DMS153 treated with DMSO at 0.1 percent for 48 hours (cell line): ENCODE results near the gene LIMD2.

Experiments used
- DNase-seq: peaks from one replicate; lab custom pipeline; 2025; ENCODE audit not compliant: unreplicated experiment; lab: John Stamatoyannopoulos, UW

LIMD2 gene

GRCh38 chr17:63685041-63685440, 14.9 kb downstream of the LIMD2 start:
- no peak for DNase-seq

- no peak for DNase-seq
Observed at GRCh38 chr17:63682981-63683380, 16.9 kb downstream of the LIMD2 start.

GRCh38 chr17:63682441-63682840, 17.5 kb downstream of the LIMD2 start:
- DNase-seq, result no peak

- no peak for DNase-seq
Observed at GRCh38 chr17:63681530-63681929, 18.4 kb downstream of the LIMD2 start.

GRCh38 chr17:63680700-63681099, 19.2 kb downstream of the LIMD2 start:
- no peak for DNase-seq

GRCh38 chr17:63679214-63679613, 20.7 kb downstream of the LIMD2 start:
- no peak for DNase-seq

- DNase-seq, result no peak
Observed at GRCh38 chr17:63676584-63676983, 23.3 kb downstream of the LIMD2 start.

GRCh38 chr17:63675607-63676546, 24.0 kb downstream of the LIMD2 start:
- peak; percentile 88 for DNase-seq

GRCh38 chr17:63675231-63675606, 24.7 kb downstream of the LIMD2 start:
- DNase-seq, result no peak

- no peak for DNase-seq
Observed at GRCh38 chr17:63672856-63673255, 27.1 kb downstream of the LIMD2 start.

- DNase-seq, result no peak
Observed at GRCh38 chr17:63665527-63666214, 34.3 kb downstream of the LIMD2 start.

- DNase-seq, result no peak
Observed at GRCh38 chr17:63659850-63660249, 40.1 kb downstream of the LIMD2 start.

GRCh38 chr17:63658366-63658765, 41.6 kb downstream of the LIMD2 start:
- no peak for DNase-seq

GRCh38 chr17:63657786-63658185, 42.1 kb downstream of the LIMD2 start:
- no peak for DNase-seq

GRCh38 chr17:63653050-63653449, 46.9 kb downstream of the LIMD2 start:
- no peak for DNase-seq

- no peak for DNase-seq
Observed at GRCh38 chr17:63652106-63652505, 47.8 kb downstream of the LIMD2 start.

GRCh38 chr17:63649813-63650212, 50.1 kb downstream of the LIMD2 start:
- no peak for DNase-seq

- DNase-seq, result no peak
Observed at GRCh38 chr17:63647936-63648335, 52.0 kb downstream of the LIMD2 start.

- DNase-seq, result no peak
Observed at GRCh38 chr17:63647065-63647725, 52.7 kb downstream of the LIMD2 start.

GRCh38 chr17:63646488-63646806, 53.5 kb downstream of the LIMD2 start:
- DNase-seq, result no peak
